Muscle of leg (tissue), 11 donors: ENCODE measurements around the gene MSH3. TPM values are rescaled to one million over a fixed set of nuclear protein-coding genes. Genes with fewer than 3 reads are reported as not detected.
A peak's percentile ranks its signal among the peaks of the same experiment; 100 is the strongest.

Experiments used
- DNase-seq: peaks from one replicate; pipeline ENCODE4 v3.0.0; 2013
- H3K27ac ChIP-seq: one replicate; pipeline ENCODE4 v1.5.1; 2013; ENCODE audit warnings: mild to moderate bottlenecking, low read length, control low read depth
- H3K27me3 ChIP-seq: one replicate; pipeline ENCODE4 v1.6.1; 2013; ENCODE audit warnings: low read length; ENCODE audit not compliant: control insufficient read depth, insufficient read depth
- H3K36me3 ChIP-seq: one replicate; pipeline ENCODE4 v1.6.1; 2013; ENCODE audit warnings: low read length; ENCODE audit not compliant: control insufficient read depth, insufficient read depth
- H3K4me1 ChIP-seq: one replicate; pipeline ENCODE4 v1.6.1; 2013; ENCODE audit warnings: low read length; ENCODE audit not compliant: control insufficient read depth, insufficient read depth
- H3K4me3 ChIP-seq: one replicate; pipeline ENCODE4 v1.5.1; 2013; ENCODE audit warnings: low read length, control low read depth
- H3K9me3 ChIP-seq: replicated peaks from 2 replicates; pipeline ENCODE4 v1.6.1; 2013; ENCODE audit warnings: low read depth, low read length; ENCODE audit not compliant: control insufficient read depth
- WGBS: methylation state at CpG from one replicate; pipeline ENCODE4 v1.1.5; 2013; ENCODE audit warnings: missing lambda C conversion rate; ENCODE audit not compliant: insufficient coverage; 5-methylcytosine and 5-hydroxymethylcytosine counted together
- polyA plus RNA-seq, 8 donors: library from polyadenylated mRNA; unstranded; fragments of 120-200 nt; gene quantifications; one replicate each; pipeline versions ENCODE4 v1.2.1 to v1.2.3, GENCODE V29; 2013; ENCODE audit warnings: inconsistent platforms in 1 of 8, low replicate concordance in 1 of 8; ENCODE audit not compliant: insufficient read length in 8 of 8, insufficient read depth in 1 of 8
- total RNA-seq: library from RNA; stranded (reverse); fragments of 120-200 nt; gene quantifications from one replicate; pipeline ENCODE4 v1.2.4, GENCODE V29; 2013

Gene MSH3
- total and polyA plus RNA-seq, 9 donors, result 7.2 to 13.3 (median 9.5) TPM

GRCh38 chr5:80705216-80705769 lies 50.8 kb downstream of the MSH3 start:
- no peaks in the 10 kb centered on the region for H3K9me3 ChIP-seq

GRCh38 chr5:80705801-80706200 lies 51.3 kb downstream of the MSH3 start:
- no peaks in the 10 kb centered on the region for H3K4me1 ChIP-seq
- no peak for DNase-seq
- no CpG with 5 or more reads among the region's 4 CpGs for WGBS

More at GRCh38 chr5:80705216-80705769, 50.8 kb downstream of the MSH3 start:
- no peak overlapping the region for H3K27ac ChIP-seq
- H3K36me3 ChIP-seq, result peaks cover 11% of the 10 kb centered on the region
- H3K4me1 ChIP-seq, result no peaks in the 10 kb centered on the region
- WGBS, result 95% methylated on average over 3 of the region's 6 CpGs
- no peak overlapping the region for H3K4me3 ChIP-seq
- no peaks in the 10 kb centered on the region for H3K27me3 ChIP-seq
- no peak for DNase-seq

GRCh38 chr5:80706835-80707447 lies 52.5 kb downstream of the MSH3 start:
- H3K27me3 ChIP-seq, result no peaks in the 10 kb centered on the region
- H3K9me3 ChIP-seq, result no peaks in the 10 kb centered on the region
- no peaks in the 10 kb centered on the region for H3K4me1 ChIP-seq
- H3K36me3 ChIP-seq, result peaks cover 11% of the 10 kb centered on the region
- H3K27ac ChIP-seq, result no peak overlapping the region
- DNase-seq, result no peak
- H3K4me3 ChIP-seq, result no peak overlapping the region
- WGBS, result no CpG with 5 or more reads among the region's 2 CpGs

More at GRCh38 chr5:80705801-80706200, 51.3 kb downstream of the MSH3 start:
- H3K36me3 ChIP-seq, result peaks cover 11% of the 10 kb centered on the region
- H3K9me3 ChIP-seq, result no peaks in the 10 kb centered on the region
- no peaks in the 10 kb centered on the region for H3K27me3 ChIP-seq
- no peak overlapping the region for H3K4me3 ChIP-seq
- H3K27ac ChIP-seq, result no peak overlapping the region

DNA sequence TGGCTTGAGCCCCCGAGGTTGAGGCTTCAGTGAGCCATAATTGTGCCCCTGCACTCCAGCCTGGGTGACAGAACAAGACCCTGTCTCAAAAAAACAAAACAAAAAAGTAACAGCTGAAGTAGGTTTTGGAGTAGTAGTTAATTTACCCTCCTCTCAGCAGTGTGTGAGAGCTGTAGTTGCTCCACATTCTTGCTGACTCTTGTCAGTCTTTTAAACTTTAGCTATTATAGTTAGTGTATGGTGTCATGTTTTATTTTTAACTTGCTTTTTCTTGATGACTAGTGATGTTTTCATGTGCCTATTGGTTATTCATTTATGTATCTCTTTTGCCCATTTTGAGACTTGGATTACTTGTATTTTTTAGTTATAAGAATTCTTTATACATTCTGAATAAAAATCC lies 53.2 kb downstream of the MSH3 start:
- DNase-seq, result no peak
- no peak overlapping the region for H3K4me3 ChIP-seq
- WGBS, result 71% methylated on average over 1 of the region's 1 CpG
- no peaks in the 10 kb centered on the region for H3K9me3 ChIP-seq
- peaks cover 8% of the 10 kb centered on the region for H3K36me3 ChIP-seq
- H3K4me1 ChIP-seq, result no peaks in the 10 kb centered on the region
- H3K27me3 ChIP-seq, result no peaks in the 10 kb centered on the region
- no peak overlapping the region for H3K27ac ChIP-seq

DNA sequence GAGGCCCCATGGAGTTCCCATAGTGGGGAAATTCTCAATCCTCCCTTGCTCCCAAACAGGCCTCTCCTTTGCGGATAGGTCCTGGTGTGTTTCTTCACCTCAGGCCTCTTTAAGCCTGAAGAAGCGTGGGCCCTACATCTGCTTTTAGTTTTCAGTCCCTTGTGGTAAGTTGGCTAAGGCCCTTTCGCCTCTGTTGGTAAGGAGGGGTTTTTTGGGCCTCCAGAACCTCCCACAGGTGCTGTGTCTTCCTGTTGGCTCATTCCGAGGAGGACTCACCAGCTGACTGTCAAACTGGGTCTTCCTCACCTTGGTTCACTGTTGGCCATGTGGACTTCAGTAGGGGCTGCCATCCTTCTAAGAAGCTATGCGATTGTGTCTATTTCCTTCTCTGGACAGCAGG lies 56.8 kb downstream of the MSH3 start:
- no peaks in the 10 kb centered on the region for H3K27me3 ChIP-seq
- H3K4me1 ChIP-seq, result no peaks in the 10 kb centered on the region
- no peaks in the 10 kb centered on the region for H3K9me3 ChIP-seq
- no peak for DNase-seq
- no peak overlapping the region for H3K4me3 ChIP-seq
- H3K27ac ChIP-seq, result no peak overlapping the region
- H3K36me3 ChIP-seq, result peaks cover 6% of the 10 kb centered on the region
- 78% methylated on average over 3 of the region's 5 CpGs for WGBS

DNA sequence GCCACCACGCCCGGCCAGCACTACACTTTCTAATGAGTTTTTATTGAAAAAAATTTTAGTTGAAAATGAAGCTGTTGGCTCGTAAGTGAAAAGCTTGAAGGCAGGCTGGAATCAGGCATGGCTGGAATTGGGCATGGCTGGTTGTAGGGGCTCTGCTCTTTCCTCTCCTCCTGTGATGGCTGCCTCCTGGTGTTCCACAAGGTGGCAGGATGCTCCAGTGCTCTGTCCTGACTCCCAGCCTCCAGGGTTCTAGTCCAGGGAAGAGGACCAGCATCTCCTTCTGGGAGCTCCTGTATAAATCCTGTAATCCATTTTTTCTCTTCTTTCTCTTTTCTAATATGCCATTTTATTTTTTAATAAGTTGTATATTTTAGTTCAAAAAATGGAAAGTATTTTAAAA lies 57.5 kb downstream of the MSH3 start:
- no peak overlapping the region for H3K27ac ChIP-seq
- no peaks in the 10 kb centered on the region for H3K4me1 ChIP-seq
- DNase-seq, result peak; percentile 27
- H3K4me3 ChIP-seq, result no peak overlapping the region
- no peaks in the 10 kb centered on the region for H3K27me3 ChIP-seq
- H3K36me3 ChIP-seq, result peaks cover 6% of the 10 kb centered on the region
- H3K9me3 ChIP-seq, result no peaks in the 10 kb centered on the region
- WGBS, result 100% methylated on average over 3 of the region's 3 CpGs

DNA sequence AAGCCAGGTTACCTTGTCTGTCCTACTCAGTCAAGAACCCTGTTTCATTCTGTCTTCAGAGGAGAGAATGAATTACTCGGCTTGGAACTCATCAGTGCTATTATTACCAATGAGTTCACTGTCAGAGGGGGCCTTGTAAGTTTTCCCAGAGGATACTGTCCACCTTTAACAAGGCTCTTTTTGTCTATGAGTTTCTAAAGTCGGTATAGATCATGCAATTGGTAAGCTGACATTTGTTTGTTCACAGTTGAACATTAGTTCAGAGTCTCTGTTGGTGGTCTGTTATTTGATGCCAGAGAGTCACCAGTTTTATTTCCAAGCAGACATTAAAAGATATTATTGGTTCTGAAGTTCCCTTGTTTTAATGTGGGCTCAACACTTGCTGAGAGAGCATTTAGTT lies 58.5 kb downstream of the MSH3 start:
- no peak for DNase-seq
- Histone ChIP-seq H3K27ac (no peak overlapping the region), H3K36me3 (peaks cover 3% of the 10 kb centered on the region), H3K27me3 (no peaks in the 10 kb centered on the region), H3K4me1 (no peaks in the 10 kb centered on the region), H3K9me3 (no peaks in the 10 kb centered on the region), H3K4me3 (no peak overlapping the region)
- no CpG with 5 or more reads among the region's 2 CpGs for WGBS

DNA sequence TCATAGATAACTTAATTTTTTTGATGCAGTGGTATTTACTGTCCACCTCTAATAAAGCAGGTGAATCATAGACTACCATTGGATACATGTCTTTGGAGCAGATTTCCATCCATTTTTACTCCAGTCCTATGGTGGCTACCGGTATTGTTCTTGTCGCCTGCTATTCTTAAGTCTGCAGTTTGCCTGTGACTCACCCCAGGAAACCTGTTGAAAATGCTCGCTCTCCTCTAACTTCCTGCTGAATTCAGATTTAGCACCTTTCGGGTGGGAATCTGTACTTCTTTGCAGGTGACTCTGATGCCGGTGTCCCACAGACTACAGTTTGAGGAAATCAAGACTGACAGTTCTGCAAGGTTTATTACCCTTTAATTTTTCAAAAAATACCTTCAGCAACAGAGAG lies 59.2 kb downstream of the MSH3 start:
- H3K27me3 ChIP-seq, result no peaks in the 10 kb centered on the region
- H3K9me3 ChIP-seq, result no peaks in the 10 kb centered on the region
- no peak for DNase-seq
- H3K4me1 ChIP-seq, result no peaks in the 10 kb centered on the region
- peaks cover 3% of the 10 kb centered on the region for H3K36me3 ChIP-seq
- H3K4me3 ChIP-seq, result no peak overlapping the region
- no peak overlapping the region for H3K27ac ChIP-seq
- 79% methylated on average over 3 of the region's 5 CpGs for WGBS

DNA sequence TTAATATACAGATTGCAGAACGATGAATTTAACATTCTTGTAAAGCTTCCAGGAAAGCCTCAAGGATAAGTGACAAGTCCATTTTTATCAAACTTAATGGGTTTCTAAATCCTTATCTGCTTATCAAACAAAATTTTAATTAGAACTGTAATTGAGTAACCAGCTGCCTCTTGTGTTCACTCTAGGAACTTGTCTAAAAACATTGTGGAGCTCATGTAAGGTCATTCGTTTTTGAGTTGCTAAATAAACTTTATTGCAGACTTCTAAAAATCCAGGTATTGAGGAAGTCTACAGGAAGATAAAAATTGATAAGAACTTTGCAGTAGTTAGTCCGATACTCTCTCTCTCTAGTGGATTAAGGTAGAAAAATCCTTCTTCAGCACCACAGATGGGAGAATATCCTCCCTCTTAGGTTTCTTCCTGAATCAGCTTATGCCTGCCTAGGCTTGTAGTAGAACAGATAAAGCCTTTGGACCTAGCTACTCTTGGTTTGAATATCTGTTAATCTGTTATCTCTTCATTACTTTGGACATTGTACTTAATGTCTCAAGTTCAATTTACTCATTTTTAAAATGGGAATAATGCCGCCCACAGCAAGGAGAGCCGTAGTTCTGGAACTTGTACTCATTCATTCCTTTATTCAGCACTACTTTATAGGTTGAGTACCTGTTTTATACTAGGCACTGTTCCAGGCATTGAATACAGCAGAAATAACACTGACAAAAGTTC lies 60.3 kb downstream of the MSH3 start:
- H3K9me3 ChIP-seq, result peaks cover 1% of the 10 kb centered on the region
- WGBS, result no CpG with 5 or more reads among the region's 5 CpGs
- H3K27ac ChIP-seq, result no peak overlapping the region
- H3K4me3 ChIP-seq, result no peak overlapping the region
- no peaks in the 10 kb centered on the region for H3K27me3 ChIP-seq
- H3K4me1 ChIP-seq, result no peaks in the 10 kb centered on the region
- DNase-seq, result no peak
- peaks cover 3% of the 10 kb centered on the region for H3K36me3 ChIP-seq

DNA sequence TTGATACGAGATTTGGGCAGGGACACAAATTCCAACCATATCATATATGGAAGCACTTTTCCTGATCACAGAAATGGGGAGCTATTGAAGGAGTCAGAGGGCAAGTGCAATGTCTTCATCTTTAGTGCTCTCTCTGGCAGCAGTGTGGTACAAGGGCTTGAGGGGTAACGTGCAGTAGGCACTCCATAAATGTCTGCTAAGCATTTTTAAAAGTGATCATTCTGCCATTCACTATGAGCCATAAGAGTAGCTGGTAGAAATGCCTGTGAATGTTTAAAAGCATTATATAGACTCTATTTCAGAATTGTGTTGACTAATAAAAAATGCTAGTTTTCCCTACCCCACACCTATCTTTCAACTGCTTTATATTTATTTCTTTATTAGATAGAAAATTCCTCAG lies 61.4 kb downstream of the MSH3 start:
- no peak for DNase-seq
- peaks cover 3% of the 10 kb centered on the region for H3K36me3 ChIP-seq
- no peak overlapping the region for H3K4me3 ChIP-seq
- no CpG with 5 or more reads among the region's 2 CpGs for WGBS
- H3K4me1 ChIP-seq, result no peaks in the 10 kb centered on the region
- H3K27ac ChIP-seq, result no peak overlapping the region
- peaks cover 3% of the 10 kb centered on the region for H3K9me3 ChIP-seq
- H3K27me3 ChIP-seq, result no peaks in the 10 kb centered on the region
